ENCODE measurements around the gene RNF4. TPM values are rescaled to one million over a fixed set of nuclear protein-coding genes. Genes with fewer than 3 reads are reported as not detected.
A peak's percentile ranks its signal among the peaks of the same experiment; 100 is the strongest.
"Not testable (repeated sequence)": the region's sequence is repeated elsewhere in the genome, so short reads cannot be mapped to it uniquely, and the experiment has no call there.

Gene RNF4
- total RNA-seq, 1 donor from 2014 or later: 56.3 TPM

DNA sequence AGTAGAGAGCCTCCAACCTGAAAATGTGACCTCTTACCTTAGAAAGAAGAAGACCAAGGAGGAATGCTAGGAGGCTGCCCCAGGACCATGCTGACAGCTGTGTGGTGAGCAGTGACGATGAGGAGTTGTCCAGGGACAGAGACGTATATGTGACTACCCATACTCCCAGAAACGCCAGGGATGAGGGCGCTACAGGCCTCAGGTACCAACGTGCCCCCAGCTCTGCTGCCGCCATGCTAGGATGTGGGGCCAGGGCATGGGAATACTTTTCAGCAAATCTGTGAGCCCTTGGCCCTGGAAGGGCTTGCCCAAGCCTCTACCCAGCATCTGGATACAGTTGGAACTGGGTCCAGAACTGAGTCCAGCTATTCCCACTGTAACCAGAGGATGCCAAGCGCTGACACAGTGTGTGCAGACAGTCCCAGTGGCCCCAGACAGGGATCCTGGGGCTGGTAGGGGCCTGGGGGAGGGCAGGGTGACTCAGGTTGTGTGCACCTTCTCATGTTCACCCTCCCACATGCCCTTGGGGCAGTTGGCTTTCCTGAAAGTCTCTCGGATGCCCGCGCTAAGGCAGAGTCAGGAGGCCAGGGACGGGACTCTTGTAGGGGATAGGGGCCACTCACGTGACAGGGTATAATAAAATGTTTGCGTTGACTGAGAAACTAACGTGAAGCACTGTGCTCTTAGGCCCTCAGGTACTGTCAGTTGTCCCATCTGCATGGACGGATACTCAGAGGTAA lies 43.7 kb downstream of the RNF4 start:
- H3K36me3 Mint-ChIP-seq (ENCODE audit: low read depth): peaks cover 19% of the 10 kb centered on the region
- DNase-seq (ENCODE audit: low spot score): no peak
- no peak overlapping the region for H3K27ac Mint-ChIP-seq (ENCODE audit: unreplicated experiment)
- no peak overlapping the region for H3K4me3 Mint-ChIP-seq (ENCODE audit: unreplicated experiment)
- no peaks in the 10 kb centered on the region for H3K27me3 Mint-ChIP-seq (ENCODE audit: low read depth)
- TF ChIP-seq, protein P1, sequence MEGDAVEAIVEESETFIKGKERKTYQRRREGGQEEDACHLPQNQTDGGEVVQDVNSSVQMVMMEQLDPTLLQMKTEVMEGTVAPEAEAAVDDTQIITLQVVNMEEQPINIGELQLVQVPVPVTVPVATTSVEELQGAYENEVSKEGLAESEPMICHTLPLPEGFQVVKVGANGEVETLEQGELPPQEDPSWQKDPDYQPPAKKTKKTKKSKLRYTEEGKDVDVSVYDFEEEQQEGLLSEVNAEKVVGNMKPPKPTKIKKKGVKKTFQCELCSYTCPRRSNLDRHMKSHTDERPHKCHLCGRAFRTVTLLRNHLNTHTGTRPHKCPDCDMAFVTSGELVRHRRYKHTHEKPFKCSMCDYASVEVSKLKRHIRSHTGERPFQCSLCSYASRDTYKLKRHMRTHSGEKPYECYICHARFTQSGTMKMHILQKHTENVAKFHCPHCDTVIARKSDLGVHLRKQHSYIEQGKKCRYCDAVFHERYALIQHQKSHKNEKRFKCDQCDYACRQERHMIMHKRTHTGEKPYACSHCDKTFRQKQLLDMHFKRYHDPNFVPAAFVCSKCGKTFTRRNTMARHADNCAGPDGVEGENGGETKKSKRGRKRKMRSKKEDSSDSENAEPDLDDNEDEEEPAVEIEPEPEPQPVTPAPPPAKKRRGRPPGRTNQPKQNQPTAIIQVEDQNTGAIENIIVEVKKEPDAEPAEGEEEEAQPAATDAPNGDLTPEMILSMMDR (IDR thresholded peaks at IDR 0.05): no peak
- H3K4me1 Mint-ChIP-seq (ENCODE audit: low read depth): no peaks in the 10 kb centered on the region
- no peaks in the 10 kb centered on the region for H3K9me3 Mint-ChIP-seq (ENCODE audit: low read depth)

DNA sequence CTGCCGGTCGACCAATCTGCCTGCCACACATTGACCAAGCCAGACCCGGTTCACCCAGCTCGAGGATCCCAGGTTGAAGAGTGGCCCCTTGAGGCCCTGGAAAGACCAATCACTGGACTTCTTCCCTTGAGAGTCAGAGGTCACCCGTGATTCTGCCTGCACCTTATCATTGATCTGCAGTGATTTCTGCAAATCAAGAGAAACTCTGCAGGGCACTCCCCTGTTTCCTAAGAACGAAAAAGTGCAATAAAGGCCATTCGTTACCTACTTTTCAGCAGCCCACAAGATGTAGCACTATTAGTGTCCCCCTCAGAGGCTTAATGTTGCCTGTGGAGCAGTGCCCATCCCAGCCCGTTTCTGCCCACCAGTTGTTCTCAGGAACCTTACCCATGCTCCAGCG lies 45.3 kb downstream of the RNF4 start:
- H3K27me3 Mint-ChIP-seq (ENCODE audit: low read depth); H3K4me3 Mint-ChIP-seq (ENCODE audit: unreplicated experiment); H3K27ac Mint-ChIP-seq (ENCODE audit: unreplicated experiment); DNase-seq (ENCODE audit: low spot score); H3K9me3 Mint-ChIP-seq (ENCODE audit: low read depth); H3K4me1 Mint-ChIP-seq (ENCODE audit: low read depth): not testable (repeated sequence)
- H3K36me3 Mint-ChIP-seq (ENCODE audit: low read depth): peaks cover 19% of the 10 kb centered on the region

DNA sequence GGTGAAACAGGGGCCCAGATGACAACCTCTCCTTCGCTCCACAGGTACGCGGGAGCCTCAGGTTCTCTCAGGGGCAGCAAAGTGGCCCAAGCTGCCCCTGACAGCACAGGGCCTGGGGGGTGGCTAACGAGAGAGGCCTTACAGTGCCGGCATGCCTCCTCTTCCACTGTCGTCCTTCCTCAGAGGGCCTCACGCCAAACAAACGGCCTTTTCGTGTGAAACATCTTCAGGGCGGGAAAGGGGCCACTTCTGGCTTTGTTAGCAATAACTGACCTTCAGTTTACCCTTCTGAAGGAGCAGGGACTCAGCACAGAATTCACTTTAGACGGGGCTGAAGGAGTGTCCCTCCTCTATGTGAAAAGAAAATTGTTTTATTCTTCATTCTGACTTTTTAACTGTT lies 46.0 kb downstream of the RNF4 start:
- H3K4me3 Mint-ChIP-seq (ENCODE audit: unreplicated experiment); H3K9me3 Mint-ChIP-seq (ENCODE audit: low read depth); H3K27ac Mint-ChIP-seq (ENCODE audit: unreplicated experiment); H3K27me3 Mint-ChIP-seq (ENCODE audit: low read depth); DNase-seq (ENCODE audit: low spot score); H3K4me1 Mint-ChIP-seq (ENCODE audit: low read depth): not testable (repeated sequence)
- peaks cover 17% of the 10 kb centered on the region for H3K36me3 Mint-ChIP-seq (ENCODE audit: low read depth)

DNA sequence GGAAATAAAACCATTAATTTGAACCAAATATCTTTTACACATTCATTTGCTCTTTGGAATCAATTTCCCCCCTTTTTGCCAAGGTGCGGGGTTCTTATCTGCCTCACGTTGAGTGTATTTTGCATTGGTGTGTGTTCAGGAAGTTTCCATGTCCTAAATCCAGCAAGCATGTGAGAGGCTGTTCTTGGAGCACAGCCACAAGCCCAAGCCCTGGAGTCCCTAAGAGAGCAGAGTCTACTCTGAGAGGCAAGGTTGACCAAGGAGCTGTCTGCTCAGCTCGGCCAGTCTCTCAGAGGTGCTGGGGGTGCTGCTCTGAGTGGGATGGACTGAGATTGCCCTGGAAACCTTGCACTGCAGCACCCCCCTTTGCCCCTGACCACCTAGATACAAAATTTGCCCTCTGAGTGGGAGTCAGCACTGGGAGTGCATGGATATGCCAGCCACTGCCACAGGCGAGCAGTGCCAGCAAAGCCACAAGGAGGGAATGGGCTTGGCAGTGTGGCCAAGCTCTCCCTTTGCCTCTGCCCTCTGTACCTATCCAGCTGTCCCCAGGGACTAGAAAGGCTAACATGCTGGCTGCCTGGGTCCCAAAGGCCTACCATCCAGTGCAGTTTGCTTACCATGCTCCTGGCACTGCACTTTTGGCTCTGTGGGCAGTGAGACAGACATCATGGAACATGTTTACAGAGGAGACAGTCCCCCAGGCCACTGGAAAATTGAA lies 47.1 kb downstream of the RNF4 start:
- Mint-ChIP-seq H3K36me3 (ENCODE audit: low read depth) (peaks cover 18% of the 10 kb centered on the region), H3K9me3 (ENCODE audit: low read depth) (no peaks in the 10 kb centered on the region), H3K27ac (ENCODE audit: unreplicated experiment) (no peak overlapping the region), H3K4me3 (ENCODE audit: unreplicated experiment) (no peak overlapping the region), H3K4me1 (ENCODE audit: low read depth) (no peaks in the 10 kb centered on the region), H3K27me3 (ENCODE audit: low read depth) (no peaks in the 10 kb centered on the region)
- TF ChIP-seq, protein P1 (IDR thresholded peaks at IDR 0.05): no peak
- DNase-seq (ENCODE audit: low spot score): no peak

DNA sequence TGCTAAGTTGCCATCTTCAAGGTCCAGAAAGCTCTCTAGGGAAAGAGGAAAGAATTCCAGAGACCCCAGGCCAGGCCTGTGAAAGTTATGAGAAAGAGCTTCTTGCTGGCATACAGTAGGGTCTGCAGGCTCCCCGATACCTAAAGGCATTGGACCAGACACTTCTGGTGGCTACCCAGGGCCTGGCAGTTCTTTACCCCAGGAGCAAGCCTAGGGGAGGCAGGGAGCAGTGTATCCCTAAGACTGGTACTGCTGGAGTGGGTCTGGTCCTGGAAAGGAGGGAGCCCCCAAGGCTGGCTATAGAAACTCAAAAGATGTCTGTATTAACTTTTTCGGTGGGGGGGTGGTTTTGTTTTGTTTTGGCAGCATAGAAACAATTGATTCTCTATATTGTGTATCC lies 47.7 kb downstream of the RNF4 start:
- Mint-ChIP-seq H3K4me3 (ENCODE audit: unreplicated experiment) (no peak overlapping the region), H3K27ac (ENCODE audit: unreplicated experiment) (no peak overlapping the region), H3K27me3 (ENCODE audit: low read depth) (no peaks in the 10 kb centered on the region), H3K36me3 (ENCODE audit: low read depth) (peaks cover 18% of the 10 kb centered on the region), H3K9me3 (ENCODE audit: low read depth) (no peaks in the 10 kb centered on the region), H3K4me1 (ENCODE audit: low read depth) (no peaks in the 10 kb centered on the region)
- no peak for DNase-seq (ENCODE audit: low spot score)
- TF ChIP-seq, protein P1 (IDR thresholded peaks at IDR 0.05): no peak

DNA sequence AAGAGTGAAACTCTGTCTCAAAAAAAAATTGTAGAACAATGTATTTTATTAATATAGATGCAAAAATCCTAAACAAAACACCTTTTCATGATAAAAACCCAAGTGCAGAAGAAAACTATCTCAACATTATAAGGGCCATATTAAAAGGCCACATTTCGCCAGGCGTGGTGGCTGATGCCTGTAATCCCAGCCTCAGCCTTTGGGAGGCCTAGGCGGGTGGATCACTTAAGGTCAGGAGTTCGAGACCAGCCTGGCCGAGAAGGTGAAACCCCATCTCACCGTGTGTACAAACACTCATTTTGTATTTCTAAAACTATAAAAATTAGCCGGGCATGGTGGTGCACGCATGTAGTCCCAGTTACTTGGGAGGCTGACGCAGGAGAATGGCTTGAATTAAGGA lies 57.7 kb downstream of the RNF4 start:
- TF ChIP-seq, protein P1 (IDR thresholded peaks at IDR 0.05): no peak
- no peak overlapping the region for H3K4me3 Mint-ChIP-seq (ENCODE audit: unreplicated experiment)
- no peaks in the 10 kb centered on the region for H3K27me3 Mint-ChIP-seq (ENCODE audit: low read depth)
- no peak overlapping the region for H3K27ac Mint-ChIP-seq (ENCODE audit: unreplicated experiment)
- H3K36me3 Mint-ChIP-seq (ENCODE audit: low read depth): no peaks in the 10 kb centered on the region
- peak; percentile 18 for DNase-seq (ENCODE audit: low spot score)
- H3K4me1 Mint-ChIP-seq (ENCODE audit: low read depth): peaks cover 3% of the 10 kb centered on the region
- H3K9me3 Mint-ChIP-seq (ENCODE audit: low read depth): no peaks in the 10 kb centered on the region
